Measurements from ENCODE around the gene TANK.

DNA sequence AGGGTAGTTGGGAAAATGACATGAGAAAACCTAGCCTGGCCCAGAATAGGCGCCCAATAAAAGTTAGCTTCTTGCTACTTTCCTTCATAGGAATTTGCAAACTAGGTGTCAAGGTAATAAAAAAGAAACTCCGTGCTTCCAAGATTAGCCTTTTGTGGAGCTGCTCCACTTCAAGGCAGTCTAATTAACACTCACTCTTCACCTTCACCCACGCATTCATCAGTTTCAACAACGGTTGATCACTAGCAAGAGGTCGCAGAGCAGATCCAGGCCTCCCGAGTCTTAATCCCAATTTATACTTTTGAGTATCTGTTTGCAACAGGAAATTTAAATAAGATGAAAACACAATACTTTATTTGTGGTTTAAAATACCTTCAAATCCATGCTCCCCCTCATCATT lies 39.5 kb upstream of the TANK start:
- no peak for TF ChIP-seq RAD21 (IDR thresholded peaks at IDR 0.05)
- TF ChIP-seq, protein P1, sequence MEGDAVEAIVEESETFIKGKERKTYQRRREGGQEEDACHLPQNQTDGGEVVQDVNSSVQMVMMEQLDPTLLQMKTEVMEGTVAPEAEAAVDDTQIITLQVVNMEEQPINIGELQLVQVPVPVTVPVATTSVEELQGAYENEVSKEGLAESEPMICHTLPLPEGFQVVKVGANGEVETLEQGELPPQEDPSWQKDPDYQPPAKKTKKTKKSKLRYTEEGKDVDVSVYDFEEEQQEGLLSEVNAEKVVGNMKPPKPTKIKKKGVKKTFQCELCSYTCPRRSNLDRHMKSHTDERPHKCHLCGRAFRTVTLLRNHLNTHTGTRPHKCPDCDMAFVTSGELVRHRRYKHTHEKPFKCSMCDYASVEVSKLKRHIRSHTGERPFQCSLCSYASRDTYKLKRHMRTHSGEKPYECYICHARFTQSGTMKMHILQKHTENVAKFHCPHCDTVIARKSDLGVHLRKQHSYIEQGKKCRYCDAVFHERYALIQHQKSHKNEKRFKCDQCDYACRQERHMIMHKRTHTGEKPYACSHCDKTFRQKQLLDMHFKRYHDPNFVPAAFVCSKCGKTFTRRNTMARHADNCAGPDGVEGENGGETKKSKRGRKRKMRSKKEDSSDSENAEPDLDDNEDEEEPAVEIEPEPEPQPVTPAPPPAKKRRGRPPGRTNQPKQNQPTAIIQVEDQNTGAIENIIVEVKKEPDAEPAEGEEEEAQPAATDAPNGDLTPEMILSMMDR (IDR thresholded peaks at IDR 0.05; ENCODE audit: low read depth, low read length, missing input control), result no peak
- TF ChIP-seq, protein P2, sequence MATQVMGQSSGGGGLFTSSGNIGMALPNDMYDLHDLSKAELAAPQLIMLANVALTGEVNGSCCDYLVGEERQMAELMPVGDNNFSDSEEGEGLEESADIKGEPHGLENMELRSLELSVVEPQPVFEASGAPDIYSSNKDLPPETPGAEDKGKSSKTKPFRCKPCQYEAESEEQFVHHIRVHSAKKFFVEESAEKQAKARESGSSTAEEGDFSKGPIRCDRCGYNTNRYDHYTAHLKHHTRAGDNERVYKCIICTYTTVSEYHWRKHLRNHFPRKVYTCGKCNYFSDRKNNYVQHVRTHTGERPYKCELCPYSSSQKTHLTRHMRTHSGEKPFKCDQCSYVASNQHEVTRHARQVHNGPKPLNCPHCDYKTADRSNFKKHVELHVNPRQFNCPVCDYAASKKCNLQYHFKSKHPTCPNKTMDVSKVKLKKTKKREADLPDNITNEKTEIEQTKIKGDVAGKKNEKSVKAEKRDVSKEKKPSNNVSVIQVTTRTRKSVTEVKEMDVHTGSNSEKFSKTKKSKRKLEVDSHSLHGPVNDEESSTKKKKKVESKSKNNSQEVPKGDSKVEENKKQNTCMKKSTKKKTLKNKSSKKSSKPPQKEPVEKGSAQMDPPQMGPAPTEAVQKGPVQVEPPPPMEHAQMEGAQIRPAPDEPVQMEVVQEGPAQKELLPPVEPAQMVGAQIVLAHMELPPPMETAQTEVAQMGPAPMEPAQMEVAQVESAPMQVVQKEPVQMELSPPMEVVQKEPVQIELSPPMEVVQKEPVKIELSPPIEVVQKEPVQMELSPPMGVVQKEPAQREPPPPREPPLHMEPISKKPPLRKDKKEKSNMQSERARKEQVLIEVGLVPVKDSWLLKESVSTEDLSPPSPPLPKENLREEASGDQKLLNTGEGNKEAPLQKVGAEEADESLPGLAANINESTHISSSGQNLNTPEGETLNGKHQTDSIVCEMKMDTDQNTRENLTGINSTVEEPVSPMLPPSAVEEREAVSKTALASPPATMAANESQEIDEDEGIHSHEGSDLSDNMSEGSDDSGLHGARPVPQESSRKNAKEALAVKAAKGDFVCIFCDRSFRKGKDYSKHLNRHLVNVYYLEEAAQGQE (IDR thresholded peaks at IDR 0.05), result no peak
- TF ChIP-seq, protein P3, sequence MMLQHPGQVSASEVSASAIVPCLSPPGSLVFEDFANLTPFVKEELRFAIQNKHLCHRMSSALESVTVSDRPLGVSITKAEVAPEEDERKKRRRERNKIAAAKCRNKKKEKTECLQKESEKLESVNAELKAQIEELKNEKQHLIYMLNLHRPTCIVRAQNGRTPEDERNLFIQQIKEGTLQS (IDR thresholded peaks at IDR 0.05), result no peak
- no peak for TF ChIP-seq YY1 (IDR thresholded peaks at IDR 0.05)
- no peak for TF ChIP-seq HNF4A (conservative IDR thresholded peaks at IDR 0.05)
- no peak for TF ChIP-seq GABPA (IDR thresholded peaks at IDR 0.05 in 1 of 2, conservative IDR thresholded peaks at IDR 0.05 in 1 of 2)
- no peak for TF ChIP-seq TAF1 (conservative IDR thresholded peaks at IDR 0.05)
- no peak for TF ChIP-seq SP1 (IDR thresholded peaks at IDR 0.05)
- TF ChIP-seq JUND (IDR thresholded peaks at IDR 0.05), result no peak
- TF ChIP-seq, protein P4, sequence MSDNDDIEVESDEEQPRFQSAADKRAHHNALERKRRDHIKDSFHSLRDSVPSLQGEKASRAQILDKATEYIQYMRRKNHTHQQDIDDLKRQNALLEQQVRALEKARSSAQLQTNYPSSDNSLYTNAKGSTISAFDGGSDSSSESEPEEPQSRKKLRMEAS (IDR thresholded peaks at IDR 0.05), result no peak
- TF ChIP-seq EGR1 (IDR thresholded peaks at IDR 0.05; ENCODE audit: low read depth in 2 of 2), result no peak
- no peak for TF ChIP-seq RXRA (IDR thresholded peaks at IDR 0.05)
- TF ChIP-seq FOXA1 (IDR thresholded peaks at IDR 0.05), result no peak
